GM19372 (cell line): Measurements from ENCODE around the gene MLLT6.

Experiments used
- ATAC-seq: cut with Tn5 transposase; IDR thresholded peaks from one replicate; pipeline ENCODE4 v1.9.1; 2021; ENCODE audit warnings: mild to moderate bottlenecking, low read depth, moderate library complexity; ENCODE audit not compliant: unreplicated experiment

MLLT6 gene

GRCh38 chr17:38753071-38753506, 48.0 kb downstream of the MLLT6 start:
- ATAC-seq: no peak

- ATAC-seq: no peak
Observed at GRCh38 chr17:38761612-38762011, 56.5 kb downstream of the MLLT6 start.

- no peak for ATAC-seq
Observed at GRCh38 chr17:38762231-38762630, 57.2 kb downstream of the MLLT6 start.

GRCh38 chr17:38766341-38766740, 61.3 kb downstream of the MLLT6 start:
- ATAC-seq: no peak

GRCh38 chr17:38768417-38768816, 63.3 kb downstream of the MLLT6 start:
- ATAC-seq: no peak

- no peak for ATAC-seq
Observed at GRCh38 chr17:38773258-38773657, 68.2 kb downstream of the MLLT6 start.

- ATAC-seq: no peak
Observed at GRCh38 chr17:38777641-38778250, 72.7 kb downstream of the MLLT6 start.
